ENCODE data around the gene MOB3B.

MOB3B gene

DNA sequence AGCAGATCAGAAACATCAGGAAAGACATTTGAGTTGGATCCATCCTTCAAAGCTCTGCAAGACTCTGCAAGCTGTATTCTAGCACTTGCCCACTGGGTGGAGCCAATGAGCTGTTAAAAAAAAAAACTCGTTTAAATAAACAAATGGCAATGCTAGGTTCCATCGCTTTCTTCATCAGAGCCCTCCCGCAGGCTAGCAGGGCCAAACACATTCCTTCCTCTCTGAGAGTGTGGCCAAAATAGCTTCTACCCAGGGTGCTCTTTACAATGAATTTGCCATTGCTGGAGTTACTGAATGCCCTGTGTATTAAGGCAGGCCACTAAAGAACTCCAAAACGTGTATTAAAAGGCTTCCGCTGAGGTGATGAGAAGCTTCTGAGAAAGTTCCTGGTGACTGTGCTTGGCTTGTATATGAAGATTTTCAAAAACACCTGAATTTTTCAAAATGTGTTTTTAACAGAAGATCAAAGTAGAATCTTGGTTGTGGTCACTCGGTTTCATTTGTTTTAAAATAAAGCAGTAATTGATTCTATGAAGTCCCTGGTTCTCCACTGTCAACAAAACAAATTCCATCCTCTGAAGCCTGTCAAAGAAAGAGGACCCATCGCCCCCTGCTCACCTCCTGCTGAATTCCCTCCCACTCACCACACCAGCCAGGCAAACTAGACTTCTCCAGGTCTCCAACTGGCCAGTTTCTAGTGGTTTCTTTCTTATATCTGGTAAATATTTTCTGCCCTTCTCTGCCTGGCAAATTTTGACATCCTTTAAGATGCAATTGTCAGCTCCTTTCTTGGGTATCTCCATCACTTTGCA lies 196.2 kb downstream of the MOB3B start:
- DNase-seq: peak; percentile 73 to 88

DNA sequence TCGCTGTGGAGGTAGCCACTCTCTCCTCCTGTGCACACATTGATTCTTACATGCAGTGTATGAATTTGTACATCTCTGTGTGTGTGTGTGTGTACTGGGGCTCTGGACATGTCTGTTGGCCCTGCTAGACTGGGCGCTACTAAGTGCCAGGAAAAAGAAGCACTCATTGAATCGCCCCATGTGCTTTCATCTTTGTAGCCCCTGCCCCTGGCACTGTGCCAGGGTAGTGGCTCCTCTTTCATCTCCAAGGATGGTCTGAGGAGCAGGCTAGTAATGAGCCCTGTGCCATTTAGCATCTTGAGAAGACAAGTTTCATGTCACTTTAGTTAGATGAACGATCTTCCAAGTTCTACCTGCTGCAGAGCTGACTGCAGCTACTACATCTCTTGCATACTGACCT lies 198.2 kb downstream of the MOB3B start:
- no peak for DNase-seq

DNA sequence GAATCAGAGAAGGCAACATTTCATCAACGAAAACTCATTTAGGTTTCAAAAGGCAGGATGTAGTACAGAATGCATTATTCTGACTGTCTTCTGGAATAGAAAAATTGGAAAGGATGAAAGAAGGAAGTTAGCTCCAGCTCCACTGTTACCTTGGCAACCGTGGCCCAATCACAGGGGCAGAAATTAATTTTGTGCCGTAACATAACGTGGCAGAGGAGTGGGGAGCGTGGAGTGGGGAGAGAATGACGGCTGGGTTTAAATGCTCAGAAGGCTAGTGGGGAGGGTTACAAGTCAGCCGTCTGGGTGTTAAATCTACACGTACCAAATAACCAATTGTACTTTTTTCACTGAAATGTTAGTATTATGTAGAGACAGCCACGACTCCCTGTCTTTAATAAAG lies 200.3 kb downstream of the MOB3B start:
- DNase-seq: no peak

DNA sequence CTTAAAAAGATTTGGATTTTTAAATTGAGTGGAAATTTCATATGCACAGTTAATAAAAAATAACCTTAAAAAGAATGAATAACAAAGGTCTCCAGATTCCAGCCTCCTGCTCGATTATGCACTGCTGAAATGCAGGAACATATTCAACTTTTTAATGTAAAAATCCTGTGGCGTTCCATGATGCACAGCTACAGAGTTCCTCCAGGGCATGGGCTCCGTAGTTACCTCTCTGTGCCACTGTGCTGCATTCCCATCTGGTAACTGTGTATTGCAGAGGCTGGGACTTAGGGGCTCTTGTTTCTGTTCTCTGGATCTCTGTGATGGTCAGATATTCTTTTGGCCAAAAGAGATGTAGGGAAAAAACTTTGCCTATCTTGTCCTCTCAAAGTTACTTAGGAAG lies 201.1 kb downstream of the MOB3B start:
- no peak for DNase-seq

DNA sequence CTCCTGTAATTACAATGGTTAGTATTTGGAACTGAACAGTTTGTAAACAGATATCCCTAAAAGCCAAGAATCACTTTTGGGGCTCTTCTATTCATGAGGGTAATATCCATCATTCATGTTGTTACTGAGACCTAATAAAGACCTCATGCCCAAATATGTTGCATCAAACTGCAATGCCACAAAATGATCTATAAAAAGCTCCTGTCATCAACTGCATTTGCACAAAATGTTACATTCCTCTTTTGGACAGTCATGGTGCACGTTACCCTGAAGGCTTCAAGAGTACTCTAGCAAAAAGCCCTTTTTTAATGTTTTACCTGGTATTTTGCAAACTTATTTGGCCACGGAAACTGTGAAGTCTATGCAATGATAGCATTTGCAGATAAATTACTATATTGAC lies 218.4 kb downstream of the MOB3B start:
- no peak for DNase-seq

DNA sequence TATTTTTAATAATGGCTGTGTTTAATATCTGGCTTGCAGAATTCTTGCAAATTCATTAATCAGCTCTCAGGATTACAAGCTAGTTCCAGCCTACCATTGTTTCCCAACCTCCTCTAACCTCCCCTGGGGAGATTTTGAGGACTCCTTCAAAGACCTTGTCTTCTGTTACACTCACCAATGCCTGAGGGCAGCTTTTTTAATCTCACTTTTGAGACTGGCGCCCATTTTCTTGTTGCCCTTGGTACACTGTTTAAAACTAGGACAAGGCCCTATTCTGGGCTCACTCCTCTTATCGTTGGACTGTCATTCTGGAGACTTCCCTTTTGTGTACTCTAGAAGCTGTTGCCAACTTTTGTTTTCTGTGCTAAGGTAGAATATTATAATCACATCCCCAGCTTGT lies 219.0 kb downstream of the MOB3B start:
- DNase-seq: no peak

DNA sequence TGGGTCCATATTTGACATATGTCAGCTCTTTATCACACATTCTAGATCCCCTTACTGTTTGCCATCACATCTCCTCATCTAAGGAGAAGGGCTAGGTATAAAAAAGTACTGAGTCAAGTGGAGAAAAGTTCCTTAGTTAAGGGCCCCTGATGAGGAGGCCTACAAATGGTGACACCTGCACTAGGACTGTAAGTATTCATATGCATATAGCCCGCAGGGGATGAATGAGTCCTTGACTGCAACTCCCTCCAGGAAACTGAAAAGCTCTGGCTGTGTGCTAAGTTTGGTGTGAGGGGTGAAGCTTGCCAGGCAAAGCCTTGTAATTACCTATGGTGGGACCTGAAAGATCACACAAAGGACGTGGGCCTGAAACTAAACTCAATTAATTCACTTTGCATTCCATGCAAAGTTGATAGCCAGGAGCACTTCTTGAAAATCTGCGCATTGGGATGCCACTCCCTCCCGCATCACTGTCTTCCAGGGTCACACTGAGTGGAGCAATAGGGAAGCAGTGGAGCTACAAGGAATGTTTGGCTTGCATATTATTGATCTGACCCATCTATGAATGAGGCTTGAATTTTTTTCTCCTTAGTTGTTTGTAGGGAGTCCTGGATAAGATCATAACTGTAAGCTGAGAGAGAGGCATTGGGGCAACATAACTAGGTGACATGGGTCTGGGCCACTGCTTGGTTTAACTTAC lies 220.8 kb downstream of the MOB3B start:
- no peak for DNase-seq

DNA sequence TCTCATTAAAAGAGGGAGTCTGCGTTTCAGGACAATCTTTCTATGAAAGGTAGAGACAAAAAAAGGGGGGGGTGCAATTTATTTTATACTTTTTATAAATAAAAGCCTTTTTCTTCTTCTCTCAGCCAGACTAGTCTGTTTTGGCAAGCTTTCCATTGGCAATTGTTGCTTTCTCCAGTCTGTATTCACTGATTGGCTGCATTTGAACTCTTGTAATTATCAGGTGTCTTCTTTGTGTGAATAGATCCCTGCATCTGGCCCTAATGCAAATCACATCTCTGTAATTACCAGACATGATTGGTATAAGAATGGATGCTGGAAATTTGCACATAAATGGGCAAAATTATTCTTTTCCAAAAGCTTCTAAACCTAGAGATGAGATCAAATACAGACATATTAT lies 225.1 kb downstream of the MOB3B start:
- DNase-seq: no peak

DNA sequence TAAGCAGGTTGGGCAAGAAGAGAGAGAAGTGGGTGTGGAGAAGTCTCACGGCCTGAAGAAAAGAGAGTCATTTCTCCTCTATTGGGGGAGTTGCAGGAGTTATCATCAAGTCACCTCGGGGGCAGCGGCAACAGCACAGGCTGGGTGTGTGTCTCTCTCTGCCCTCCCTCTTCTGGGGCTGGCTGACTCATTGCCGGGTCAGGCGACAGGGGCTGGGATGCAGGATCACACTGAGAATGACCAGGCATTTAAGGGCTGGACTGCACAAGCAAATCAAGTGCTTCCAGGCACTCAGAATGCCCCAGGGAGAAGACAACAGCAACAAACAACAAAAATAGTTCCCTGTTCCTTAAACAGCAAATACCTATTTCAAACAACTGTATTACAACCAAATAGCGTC lies 226.4 kb downstream of the MOB3B start:
- no peak for DNase-seq

DNA sequence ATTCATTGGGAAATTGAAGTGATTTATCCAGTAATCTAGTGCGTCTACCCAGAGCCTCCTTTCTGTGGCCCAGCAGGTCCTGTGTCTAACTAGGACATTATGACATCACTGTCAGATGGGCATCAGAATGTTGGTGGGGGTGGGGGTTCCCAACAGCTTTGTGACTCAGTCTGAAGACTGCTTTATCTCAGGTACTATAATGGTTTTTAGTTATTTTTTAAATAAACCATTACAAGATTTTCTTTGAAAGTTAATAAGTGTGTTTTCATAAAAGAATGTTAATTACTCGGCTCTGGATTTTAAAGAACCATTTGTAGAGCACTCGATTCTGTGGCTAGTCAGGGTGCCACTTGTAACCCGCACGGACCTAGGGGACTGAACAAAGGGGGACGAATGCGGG lies 232.6 kb downstream of the MOB3B start, which contains the start of gene EQTN:
Gene EQTN, minus strand, starts transcription at position 101 of the 400 bp plus-strand sequence. Its CDS starts 95 bp downstream, at position 6.
- DNase-seq: no peak

DNA sequence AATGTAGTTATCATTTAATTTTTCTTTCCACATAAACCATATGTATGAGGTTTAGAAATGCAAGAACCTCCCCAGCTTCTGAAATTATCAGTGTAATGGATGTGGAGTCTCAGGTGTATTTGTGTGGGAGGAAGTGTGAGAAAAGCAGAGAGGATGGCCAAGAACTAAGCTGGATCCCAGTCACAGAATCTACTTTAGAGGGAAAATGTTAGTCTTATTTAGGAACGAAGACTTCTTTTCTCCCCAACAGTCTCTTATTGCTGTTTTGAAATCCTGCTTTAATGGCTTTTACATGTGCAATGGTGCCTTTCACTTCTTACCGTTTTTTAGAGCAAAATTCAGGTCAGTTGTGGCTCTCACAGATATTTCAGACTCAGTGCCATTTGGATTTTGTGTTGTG lies 235.6 kb downstream of the MOB3B start:
- DNase-seq: no peak

DNA sequence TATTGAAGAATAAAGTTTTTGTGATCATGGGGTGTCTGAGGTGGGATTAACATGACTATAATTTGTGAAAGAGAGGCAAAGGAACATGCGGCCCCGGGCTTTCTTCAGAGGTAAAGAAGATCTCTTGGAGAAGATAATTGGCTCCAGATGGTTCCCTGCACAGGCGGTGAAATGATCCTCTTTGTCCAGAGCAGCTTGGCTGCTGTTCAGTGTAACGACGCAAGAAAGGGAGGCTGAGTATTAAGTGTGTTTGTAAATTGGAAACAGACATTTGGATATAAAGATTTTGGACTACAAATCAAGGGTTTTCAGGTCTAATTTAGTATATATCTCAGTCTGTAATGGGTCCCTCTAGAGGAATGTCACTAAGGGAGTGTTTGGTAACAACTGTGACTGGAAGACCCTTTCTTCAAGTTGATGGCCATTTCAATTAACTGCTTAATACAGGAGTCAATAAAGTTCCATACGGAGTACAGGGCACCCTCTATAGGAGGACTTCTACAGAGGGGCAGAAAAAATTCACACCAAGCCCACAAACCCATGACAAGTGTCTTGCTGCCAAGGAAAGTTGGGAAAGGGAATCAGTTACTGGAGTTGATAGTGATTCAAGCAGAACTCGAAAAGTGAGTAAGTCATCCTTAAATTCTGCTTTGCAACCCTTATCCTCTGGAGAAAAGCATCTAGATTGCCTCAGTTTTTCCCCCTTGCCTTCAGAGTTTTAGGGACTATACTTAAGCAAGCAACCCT lies 236.8 kb downstream of the MOB3B start:
- no peak for DNase-seq

DNA sequence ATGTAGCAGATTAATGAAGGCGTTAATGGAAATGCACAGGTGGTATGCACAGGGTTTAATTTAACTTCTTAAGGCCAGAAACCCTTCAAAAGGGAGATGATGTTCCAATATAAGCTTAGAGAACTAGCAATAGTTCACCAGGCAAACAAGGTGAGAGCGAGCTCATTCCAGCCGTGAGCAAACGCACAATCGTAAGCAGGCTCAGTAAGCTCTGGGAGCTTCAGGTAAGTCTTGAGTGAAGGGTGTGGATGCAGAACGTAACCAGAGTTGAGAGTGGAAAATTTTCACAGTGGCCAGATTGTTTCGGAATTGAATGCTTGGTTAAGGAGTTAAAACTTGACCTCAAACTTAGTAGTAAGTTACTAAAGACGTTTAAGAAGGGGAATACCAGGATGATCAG lies 238.3 kb downstream of the MOB3B start:
- DNase-seq: no peak

DNA sequence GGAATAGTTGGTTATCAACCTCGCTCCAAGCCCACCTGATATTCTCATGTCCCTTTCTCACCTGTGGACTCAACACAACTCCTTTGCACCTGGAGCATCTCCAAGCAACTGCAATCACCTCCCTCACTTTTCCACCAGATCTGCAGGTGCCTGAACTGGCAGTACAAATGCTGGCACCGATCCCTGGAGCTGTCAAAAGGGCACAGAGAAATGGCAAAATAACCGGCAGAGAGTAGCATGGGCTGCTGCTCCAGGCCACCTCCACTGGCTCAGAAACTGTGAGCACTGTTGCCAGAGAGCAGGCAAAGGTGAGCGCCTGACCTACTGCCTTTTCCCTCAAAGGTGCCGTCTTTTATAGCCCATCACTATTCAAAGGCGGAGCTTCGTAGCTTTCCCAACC lies 247.3 kb downstream of the MOB3B start:
- DNase-seq: no peak

DNA sequence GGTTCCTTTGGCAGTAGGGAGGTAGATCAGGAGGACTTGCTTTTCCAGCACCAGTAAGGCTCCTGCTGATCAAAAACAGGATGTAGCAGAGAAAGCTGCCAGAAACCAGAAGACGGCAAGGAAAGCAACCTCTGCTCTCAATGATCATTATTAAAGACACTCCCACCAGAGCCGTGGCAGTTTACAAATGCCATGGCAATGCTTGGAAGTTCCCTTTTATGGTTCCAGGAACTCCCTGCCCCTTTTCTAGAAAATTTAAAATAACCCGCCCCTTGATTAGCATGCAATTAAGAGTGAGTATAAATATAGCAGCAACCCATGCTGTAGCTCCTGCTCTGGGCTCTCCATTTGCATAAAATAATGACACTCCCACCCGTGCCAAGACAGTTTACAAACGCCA lies 248.8 kb downstream of the MOB3B start:
- peak; percentile 44 to 51 for DNase-seq

DNA sequence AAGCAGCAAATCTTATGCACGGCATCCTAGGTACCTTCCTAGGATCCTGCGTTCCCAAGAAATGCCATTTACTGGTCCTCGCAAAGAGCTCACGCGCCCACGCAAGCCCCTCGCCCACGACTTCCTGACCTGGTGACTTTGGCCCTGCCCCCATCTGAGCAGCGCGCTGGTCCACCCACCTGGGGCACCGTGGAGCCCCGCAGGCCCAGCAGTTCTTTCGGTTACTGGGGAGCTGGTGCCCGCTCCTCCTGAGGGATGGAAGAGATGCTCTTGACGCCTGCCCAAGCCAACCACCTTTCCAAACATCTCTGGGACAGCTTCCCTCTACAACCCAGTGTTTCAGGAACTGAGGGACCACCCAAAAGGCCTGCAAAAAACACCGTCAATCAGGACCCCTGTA lies 249.4 kb downstream of the MOB3B start:
- no peak for DNase-seq

DNA sequence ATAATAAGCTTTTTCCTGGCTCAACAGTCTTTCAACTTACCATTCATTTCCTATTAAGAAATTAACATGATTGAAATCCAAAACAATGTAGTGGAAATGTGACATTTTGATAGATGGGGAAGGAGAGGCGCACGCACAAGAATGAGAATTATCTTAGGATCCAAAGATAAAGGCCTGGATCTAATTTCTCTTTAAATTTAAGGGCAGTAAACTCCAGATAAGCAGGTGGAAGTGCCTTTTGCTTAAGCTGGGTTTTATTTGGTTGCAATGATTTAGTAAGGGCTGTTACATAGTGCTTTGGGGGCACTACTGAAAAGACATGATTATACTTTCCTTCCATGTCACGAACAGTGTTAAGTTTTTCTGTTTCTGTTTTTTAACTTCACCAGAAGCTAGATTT lies 250.0 kb downstream of the MOB3B start:
- DNase-seq: no peak

DNA sequence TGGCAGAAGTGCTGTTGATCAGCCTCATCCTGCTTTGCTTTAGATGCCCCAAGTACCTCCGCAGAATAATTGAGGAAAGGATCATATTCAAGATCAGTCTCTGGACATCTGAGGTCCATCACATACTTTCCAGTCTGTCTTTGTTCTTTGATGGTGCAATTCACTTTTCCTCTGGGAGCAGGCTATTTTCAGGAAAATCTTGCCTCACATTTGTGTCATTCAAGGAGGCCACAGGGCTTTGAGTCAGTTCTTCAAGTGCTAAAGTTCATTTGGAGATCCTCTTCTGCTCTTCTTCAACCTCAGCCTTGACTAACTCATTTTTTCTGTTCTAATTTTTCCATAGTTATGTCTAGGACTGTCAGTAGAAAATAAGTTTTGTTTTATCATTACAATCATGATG lies 251.2 kb downstream of the MOB3B start:
- no peak for DNase-seq

DNA sequence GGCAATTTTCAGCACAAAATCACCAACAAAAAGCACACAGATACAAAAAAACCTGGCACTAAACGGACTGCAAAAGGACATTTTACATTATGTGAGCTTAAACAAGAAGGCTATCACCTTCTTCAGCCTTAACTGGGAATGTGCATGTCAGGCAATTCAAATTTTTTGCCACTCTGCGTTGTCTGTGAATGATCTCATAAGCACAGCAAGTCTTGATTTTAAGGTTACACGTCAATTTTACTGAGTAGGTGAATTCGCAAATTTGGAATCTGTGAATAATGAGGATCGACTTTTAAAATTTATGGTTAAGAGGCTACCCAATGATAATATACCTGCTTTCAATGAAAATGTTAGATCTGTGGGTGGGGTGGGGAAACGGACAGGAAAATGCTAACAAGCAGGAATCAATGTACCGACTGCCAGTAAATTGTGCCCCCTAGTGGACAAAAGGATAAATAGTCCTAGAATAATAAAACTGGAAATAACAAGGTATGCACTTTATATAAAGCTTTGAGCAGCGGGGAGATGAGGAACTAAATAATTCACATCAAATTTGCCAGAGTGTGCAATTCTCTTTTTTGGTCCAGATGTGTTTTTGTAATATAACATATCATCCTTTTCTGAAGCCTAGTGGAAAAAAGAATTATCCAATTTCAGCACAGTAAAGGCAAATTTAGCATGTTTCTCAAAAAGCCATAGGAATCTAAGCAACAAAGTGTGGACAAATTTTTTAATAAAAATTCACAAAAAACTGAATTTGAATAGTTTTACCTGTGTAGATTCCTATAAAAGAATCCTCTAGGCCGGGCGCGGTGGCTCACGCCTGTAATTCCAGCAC lies 253.2 kb downstream of the MOB3B start:
- peak; percentile 27 to 76 for DNase-seq
